Right forelimb (tissue), 1 donor: Measurements from ENCODE around the gene WDR72.
"Not testable (repeated sequence)": the region's sequence is repeated elsewhere in the genome, so short reads cannot be mapped to it uniquely, and the experiment has no call there.

Source experiments
- DNase-seq: peaks from one replicate; pipeline ENCODE4 v3.0.0-alpha.2; 2018

WDR72 gene

GRCh38 chr15:53695365-53695764 lies 64.1 kb downstream of the WDR72 start:
- no peak for DNase-seq

- DNase-seq, result no peak
Observed at GRCh38 chr15:53694476-53694874, 65.0 kb downstream of the WDR72 start.

DNA sequence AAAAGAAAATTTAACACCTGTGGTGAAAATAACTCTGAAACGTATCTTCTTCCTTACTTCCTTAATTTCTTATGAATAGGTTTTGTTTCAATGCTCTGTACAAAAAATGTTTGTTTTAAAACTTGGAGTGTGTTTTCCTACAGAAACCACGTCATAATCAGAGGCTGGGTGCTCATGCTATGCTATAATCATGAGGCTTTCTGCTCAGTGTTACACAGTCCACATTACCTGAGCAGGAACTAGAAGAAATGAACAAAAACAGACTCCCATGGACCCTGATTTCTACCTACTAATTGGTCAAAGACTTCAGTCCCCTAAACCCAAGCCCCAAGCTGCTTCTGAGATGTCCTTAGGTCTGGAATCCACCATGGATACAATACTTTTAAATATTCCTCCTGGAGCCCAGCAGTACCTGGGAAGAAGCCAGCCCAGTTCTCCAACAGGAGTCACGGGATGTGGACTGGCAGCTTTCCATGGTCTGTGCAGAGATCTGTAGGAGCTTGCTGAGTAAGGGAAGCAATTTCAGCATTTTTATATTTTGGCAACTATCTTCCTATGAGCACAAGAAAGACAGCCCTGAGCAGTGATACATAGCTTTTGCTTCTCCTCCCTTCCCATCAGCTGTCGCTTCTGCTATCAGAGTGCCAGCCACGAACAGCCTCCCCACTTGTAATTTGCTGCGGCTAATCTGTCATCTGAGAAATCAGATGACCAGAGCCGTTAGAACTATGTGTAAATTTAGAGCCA lies 65.6 kb downstream of the WDR72 start:
- DNase-seq, result peak; percentile 54

GRCh38 chr15:53684162-53684561 lies 75.3 kb downstream of the WDR72 start:
- not testable (repeated sequence) for DNase-seq

GRCh38 chr15:53681056-53681455 lies 78.4 kb downstream of the WDR72 start:
- no peak for DNase-seq

- DNase-seq, result no peak
Observed at GRCh38 chr15:53675832-53676231, 83.6 kb downstream of the WDR72 start.

GRCh38 chr15:53671545-53671944 lies 87.9 kb downstream of the WDR72 start:
- no peak for DNase-seq

DNA sequence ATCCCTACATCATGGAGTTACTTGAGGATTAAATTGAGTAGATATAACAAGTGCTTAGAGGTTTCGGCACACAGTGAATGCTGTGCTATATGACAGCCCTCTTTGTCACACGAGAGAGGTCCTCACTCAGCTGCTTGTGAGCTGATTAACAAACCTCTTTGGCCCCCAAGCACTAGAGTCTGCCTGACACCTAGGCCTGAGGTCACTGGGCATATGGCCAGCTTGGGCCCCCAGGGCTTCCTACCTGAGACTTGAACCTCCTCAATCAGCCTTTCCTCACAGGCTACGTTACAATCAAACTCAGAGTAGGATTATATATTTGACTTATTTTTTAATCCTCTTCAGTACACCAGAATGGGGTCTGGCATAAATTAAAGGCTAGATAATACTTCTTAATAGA lies 88.8 kb downstream of the WDR72 start:
- DNase-seq, result no peak

- DNase-seq, result no peak
Observed at GRCh38 chr15:53665930-53666329, 93.5 kb downstream of the WDR72 start.

DNA sequence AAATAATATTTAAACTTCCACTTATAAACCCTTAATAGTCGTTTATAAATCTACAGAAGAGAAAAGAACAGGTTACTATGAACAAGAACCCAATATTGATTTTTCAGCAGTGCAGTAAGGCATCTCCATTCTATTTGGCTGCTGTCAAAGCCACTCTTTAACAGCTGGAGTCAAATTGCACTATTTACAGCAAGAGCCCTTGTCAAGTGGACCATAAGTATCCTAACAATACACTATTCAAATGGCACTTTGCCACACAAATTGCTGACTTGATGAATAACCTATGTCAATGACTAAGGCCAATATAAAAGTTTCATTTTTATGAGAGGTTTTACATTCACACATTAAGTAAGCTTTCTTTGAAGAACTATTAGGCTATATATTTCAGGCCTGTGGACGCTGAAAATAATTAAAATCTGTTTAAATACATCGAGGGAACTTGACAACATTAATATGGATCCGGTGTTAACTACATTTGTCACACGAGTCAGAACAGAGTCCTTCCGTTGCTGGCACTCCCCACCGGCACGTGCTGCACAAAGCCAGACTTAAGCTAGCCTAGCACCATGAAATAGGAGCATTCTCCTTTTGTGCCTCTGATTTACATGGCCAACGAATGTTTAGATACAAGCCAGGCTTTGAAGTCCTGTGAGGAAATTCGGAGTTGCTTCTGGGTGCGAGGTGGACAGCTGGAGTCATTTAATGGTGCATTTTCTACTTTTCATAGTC lies 100.5 kb downstream of the WDR72 start:
- no peak for DNase-seq

DNA sequence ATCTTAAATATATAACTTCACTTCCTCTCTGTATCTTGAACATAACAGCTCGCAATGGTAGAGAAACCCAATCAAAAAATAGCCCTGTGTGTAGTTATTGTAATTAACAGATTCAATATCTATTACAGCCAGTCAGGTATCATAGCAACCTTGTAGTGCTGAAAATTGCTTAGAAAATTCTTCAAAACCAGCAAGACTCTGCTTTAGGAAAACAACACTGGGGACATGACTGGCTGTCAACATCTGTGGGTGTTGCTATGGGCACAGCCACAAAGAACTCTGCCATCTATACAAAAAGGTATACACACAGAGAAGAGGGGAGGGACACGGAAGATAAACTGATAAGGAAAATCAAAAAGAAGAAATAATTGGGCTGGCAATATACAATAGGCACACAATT lies 101.2 kb downstream of the WDR72 start:
- no peak for DNase-seq

GRCh38 chr15:53648934-53649333 lies 110.5 kb downstream of the WDR72 start:
- DNase-seq, result no peak

- no peak for DNase-seq
Observed at GRCh38 chr15:53644660-53645059, 114.8 kb downstream of the WDR72 start.

DNA sequence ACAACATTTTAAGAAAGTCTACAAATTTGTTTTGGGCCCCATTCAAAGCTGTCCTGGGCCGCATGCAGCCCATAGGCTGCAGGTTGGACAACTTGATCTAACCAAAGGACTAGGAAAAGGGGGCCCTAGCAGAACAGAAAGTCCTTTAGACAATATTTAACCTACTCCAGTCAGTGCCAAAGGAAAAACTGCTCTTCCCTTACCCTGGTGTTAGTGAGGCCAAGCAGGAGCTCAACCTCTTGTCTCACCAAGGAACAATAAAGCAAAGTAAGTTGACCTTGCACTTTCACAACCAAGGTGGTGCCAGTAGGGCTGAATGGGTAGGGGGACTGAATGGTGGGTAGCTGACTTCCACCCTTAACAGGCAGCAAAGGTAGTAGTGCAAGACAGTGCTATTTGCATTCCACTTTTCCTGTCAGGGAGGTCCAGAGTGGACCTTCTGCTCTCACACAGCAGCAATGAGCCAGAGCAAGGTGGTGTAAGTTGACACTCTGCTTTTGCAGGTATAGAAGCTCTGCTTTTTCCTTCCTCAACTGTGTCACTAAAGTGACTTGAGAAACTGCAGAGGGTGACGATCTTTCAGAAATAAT lies 124.9 kb downstream of the WDR72 start:
- DNase-seq, result no peak

GRCh38 chr15:53627279-53627678 lies 132.2 kb downstream of the WDR72 start:
- no peak for DNase-seq

- no peak for DNase-seq
Observed at GRCh38 chr15:53625962-53626845, 133.3 kb downstream of the WDR72 start.

DNA sequence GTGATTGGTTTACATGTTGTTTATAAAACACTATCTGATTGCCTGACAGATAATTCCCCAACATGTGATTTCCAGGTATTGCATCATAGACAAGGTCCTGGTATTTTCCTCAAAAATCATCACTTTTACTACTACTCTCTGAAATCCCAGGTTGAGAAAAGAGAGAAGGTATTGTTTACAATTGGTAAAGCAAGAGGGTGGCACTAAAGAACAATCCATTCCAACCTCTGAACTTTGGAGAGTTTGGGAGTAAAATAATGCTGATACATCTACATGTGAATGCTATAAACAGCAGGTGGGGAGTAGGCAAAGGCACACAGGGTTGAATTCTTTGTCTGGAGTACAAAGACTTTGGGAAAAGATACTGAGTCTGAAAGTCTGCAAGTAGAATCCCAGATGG lies 134.2 kb downstream of the WDR72 start:
- DNase-seq, result no peak

DNA sequence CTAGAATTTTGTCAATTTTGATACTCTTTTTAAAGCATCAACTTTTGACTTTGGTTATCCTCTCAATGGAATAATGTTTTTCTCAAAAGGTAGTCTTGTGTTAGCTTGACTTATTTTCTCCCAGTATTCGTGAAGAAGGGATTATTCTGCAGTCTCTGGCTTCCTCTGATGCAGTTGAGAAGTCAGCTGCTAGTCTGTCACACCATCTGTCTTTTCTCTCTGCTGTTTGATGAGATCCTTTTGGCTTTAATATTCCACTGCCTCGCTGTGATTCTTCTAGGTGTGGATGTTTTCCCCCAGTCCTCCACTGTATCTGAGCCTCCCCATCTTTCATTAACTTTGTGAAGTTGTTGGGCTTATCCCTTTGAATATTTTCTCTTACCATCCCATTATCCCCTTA lies 141.0 kb downstream of the WDR72 start:
- DNase-seq, result no peak

DNA sequence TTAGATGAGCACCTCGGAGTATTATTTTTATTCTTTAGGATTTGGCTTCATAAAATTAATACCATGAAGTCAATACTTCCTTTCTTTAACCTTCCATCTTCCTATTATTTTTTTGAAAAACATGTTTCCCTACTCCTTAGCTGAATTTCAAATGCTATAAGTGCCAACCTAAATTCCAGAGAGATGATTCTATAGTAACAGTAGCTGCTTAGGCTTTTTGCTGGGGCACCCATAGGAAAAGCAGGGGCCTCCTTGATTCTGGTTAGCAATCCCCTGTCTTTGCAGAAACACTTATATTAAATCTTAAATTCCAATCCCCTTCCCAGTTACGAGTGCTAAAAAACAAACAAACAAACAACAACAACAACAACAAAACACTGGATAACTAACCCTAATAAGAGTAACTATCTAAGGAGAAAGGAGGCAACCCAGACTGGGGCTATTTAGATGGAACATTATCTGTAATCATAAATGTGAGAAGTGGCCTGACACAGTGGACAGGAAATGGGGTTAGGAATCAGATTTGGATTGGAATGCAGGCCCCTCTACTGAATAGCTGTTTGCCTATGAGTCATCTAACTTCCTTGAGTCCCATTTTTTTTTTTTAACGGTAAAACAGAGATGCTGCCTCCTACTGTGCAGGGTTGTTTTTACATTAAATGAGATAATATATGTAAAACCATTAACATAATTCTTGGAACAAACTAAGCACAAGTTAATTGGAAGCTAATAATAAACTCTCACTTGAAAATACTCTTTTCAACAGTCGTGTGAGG lies 148.1 kb downstream of the WDR72 start:
- DNase-seq, result no peak

DNA sequence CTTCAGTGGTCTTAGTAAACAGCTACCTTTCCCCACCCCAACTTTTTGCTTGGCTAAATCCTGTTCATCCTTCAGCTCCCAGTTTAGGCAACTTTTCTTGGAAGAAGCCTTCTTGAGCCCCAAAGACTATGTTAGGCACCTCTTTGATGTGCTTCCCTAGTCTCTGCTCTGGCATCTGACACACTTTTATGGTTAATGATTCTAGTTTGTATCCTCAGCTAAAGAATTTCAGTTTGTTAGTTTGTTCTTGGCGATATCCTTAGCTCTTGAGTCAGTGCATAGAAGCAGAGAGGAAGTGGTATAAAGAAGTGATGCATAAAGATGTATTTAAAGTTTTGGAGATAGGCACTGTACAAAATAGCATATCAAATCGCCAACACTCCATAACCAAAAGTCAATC lies 168.4 kb downstream of the WDR72 start:
- no peak for DNase-seq

GRCh38 chr15:53590380-53590779 lies 169.1 kb downstream of the WDR72 start:
- DNase-seq, result no peak

DNA sequence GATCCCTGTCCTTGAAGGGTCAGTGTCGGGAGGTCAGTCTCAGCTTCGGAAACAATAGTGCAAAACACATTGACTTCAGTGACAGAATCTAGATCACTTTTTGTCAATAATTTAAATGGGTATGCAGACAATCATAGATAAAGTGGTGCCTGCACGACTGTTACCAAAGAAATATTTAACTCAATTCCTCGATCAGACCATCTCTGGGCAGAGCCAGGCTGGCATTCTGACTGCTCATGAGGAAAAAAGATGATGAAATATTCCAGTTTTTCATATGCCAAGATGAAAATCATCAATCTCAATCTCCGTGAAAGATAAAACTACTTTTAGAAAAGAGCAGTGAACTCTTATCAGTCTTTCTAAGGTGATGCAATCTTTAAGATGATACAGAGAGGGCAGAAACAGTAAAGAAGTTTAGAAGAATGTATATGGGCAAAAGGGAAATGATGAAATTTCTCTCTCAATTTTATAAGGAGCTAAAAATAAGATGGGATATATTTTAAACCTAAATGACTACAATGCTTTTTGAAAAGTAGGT lies 169.9 kb downstream of the WDR72 start:
- DNase-seq, result no peak
